ENCODE results near the gene NID1.

DNA sequence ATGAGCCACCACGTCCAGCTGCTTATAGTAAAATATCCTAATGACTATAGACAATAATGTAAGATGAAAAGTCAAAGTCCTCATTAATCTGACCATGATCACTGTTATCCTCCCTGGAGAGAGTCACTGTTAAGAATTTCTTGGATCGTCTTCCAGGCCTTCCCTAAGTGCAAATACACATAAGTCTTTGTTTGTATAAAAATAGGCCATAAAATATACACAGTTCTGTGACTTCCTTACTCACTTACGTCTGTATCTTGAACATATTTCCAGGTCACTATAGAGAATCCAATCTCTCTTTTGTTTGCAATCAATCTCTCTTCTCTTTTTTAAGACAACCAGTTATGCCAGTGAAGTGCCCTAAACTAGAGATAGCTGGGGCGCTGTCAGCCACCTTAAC, 109.1 kb downstream of the NID1 start:
- TF ChIP-seq, protein P1, sequence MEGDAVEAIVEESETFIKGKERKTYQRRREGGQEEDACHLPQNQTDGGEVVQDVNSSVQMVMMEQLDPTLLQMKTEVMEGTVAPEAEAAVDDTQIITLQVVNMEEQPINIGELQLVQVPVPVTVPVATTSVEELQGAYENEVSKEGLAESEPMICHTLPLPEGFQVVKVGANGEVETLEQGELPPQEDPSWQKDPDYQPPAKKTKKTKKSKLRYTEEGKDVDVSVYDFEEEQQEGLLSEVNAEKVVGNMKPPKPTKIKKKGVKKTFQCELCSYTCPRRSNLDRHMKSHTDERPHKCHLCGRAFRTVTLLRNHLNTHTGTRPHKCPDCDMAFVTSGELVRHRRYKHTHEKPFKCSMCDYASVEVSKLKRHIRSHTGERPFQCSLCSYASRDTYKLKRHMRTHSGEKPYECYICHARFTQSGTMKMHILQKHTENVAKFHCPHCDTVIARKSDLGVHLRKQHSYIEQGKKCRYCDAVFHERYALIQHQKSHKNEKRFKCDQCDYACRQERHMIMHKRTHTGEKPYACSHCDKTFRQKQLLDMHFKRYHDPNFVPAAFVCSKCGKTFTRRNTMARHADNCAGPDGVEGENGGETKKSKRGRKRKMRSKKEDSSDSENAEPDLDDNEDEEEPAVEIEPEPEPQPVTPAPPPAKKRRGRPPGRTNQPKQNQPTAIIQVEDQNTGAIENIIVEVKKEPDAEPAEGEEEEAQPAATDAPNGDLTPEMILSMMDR (IDR thresholded peaks at IDR 0.05) = no peak
- no peak for TF ChIP-seq POLR2A (IDR thresholded peaks at IDR 0.05)

Data from thyroid gland (tissue), 4 donors.